GM19043 (cell line): Measurements from ENCODE around the gene DIAPH3.
"Not testable (repeated sequence)": the region's sequence is repeated elsewhere in the genome, so short reads cannot be mapped to it uniquely, and the experiment has no call there.

Source experiments
- ATAC-seq: cut with Tn5 transposase; IDR thresholded peaks from one replicate; pipeline ENCODE4 v1.9.1; 2021; ENCODE audit warnings: low read depth; ENCODE audit not compliant: unreplicated experiment

The DIAPH3 gene, protein sequence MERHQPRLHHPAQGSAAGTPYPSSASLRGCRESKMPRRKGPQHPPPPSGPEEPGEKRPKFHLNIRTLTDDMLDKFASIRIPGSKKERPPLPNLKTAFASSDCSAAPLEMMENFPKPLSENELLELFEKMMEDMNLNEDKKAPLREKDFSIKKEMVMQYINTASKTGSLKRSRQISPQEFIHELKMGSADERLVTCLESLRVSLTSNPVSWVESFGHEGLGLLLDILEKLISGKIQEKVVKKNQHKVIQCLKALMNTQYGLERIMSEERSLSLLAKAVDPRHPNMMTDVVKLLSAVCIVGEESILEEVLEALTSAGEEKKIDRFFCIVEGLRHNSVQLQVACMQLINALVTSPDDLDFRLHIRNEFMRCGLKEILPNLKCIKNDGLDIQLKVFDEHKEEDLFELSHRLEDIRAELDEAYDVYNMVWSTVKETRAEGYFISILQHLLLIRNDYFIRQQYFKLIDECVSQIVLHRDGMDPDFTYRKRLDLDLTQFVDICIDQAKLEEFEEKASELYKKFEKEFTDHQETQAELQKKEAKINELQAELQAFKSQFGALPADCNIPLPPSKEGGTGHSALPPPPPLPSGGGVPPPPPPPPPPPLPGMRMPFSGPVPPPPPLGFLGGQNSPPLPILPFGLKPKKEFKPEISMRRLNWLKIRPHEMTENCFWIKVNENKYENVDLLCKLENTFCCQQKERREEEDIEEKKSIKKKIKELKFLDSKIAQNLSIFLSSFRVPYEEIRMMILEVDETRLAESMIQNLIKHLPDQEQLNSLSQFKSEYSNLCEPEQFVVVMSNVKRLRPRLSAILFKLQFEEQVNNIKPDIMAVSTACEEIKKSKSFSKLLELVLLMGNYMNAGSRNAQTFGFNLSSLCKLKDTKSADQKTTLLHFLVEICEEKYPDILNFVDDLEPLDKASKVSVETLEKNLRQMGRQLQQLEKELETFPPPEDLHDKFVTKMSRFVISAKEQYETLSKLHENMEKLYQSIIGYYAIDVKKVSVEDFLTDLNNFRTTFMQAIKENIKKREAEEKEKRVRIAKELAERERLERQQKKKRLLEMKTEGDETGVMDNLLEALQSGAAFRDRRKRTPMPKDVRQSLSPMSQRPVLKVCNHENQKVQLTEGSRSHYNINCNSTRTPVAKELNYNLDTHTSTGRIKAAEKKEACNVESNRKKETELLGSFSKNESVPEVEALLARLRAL

DNA sequence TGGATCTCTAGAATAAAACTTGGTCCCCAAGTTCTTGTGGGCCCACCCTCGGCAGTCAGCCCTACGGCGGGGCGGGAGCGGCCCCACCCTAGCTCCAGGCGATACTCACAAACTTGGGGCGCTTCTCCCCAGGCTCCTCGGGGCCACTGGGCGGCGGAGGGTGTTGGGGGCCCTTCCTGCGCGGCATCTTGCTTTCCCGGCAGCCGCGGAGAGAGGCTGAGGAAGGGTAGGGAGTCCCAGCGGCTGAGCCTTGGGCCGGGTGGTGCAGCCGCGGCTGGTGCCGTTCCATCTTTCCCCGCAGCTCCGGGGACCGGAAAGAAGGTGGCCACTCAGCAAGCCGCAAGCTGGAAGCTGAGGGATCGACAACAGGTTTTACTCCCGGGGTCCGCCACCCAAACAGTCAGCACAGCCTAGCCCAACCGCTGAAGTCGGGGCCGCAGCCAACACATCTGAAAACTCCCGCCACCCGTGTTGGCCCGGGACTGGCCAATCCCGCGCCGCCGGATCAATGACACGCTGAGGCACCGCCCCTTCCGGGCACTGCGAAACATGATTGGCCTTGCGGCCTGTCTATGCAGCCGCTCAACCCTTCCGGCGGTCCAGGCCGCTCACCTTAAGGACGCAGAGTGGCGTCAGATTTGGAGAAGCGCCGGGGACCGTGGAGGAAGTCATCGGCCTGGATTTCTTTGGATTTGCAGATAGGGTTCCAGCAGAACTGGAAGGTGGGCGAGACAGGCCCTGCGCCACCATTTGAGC is at the start of gene DIAPH3:
Gene DIAPH3 (minus strand): TSS at position 451 of the 756 bp plus-strand sequence. CDS start 162 bp downstream, at position 289.
- peak; percentile 98 for ATAC-seq

DNA sequence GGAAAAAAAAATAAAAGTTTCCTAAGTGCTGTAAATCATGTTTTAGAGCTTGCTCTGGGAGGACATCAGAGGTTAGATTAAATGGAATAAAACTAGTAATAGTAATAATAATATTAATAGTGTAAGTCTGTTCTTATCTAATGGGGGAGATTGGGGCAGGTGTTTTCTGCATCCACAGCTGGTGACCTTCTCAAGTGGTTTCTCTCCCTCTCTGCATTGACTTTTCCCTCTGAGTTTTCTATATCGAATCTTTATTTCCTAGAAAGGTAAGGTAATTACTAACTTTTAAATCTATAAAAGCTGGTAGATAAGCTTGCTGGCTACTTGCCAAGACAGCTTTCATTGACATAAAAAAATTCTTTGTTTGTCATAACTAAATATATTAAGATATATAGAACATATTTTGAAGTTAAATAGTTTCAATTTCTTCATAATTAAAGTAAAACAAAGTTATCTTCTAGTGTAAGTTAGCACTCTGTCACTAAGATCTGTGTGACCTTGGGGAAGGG is 49.6 kb upstream of the DIAPH3 start:
- no peak for ATAC-seq

DNA sequence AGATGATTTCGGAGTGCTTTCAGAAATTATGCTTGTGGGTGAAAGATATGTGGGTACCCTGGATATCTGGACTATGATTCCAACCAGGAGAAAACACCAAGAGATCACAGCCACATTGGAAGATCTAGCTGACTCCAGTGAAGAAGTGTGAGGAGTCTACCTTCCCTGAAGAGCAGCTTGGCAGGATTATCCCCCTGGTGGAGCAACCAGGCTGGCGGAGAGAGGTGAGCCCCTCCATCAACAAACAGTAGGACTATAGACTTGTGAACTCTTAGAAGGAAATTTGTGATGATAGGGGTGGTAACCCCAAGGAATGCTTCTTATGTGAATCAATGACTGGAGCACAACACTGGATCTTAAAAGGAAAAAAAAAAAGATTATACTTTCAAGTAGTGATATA is 47.8 kb upstream of the DIAPH3 start:
- no peak for ATAC-seq

DNA sequence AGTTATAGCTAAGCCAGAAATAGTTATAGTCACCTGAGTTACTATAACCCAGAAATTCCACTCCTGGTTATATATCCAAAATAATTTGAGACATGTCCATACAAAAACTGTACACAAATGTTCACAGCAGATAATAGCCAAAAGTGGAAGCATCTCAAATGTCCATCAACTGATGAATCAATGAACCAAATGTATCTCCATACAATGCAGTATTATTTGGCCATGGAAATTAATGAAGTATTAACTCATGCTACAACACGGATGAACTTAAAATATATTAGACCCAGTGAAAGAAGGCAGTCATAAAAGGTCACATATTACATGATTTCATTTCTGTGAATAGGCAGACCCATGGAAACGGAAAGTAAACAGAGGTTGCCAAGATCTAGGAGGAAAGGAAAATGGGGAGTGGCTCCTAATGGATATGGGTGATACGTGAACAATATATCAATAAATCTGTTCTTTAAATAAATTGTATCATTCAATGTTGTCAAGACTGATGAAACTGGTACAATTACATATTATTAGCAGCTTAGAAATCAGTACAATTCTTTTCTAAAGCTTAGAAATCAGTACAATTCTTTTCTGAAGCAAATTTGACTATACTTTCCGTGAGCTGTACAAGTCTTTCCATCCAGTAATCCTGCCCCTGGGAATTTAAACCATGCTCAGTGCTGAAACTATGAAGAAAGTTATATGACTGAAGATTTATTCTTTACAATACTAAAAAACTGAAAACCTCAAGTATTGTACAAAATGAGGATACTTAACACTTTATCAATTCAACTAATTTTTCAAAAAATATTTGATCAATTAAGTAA is 47.0 kb upstream of the DIAPH3 start:
- no peak for ATAC-seq

DNA sequence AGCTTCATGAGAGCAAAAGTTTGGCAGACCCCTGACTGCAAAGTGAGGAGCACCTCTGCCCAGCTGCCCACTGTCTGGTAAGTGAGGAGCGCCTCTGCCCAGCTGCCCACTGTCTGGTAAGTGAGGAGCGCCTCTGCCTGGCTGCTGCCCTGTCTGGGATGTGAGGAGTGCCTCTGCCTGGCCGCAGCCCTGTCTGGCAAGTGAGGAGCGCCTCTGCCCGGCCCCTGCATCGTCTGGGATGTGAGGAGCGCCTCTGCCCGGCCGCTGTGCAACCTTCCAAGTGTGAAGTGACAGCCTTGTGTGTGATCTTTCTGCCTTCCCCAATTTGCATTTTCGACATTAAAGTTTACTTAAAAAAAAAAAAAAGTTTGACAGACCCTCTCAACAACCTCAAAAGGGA is 41.8 kb upstream of the DIAPH3 start:
- ATAC-seq, result not testable (repeated sequence)

DNA sequence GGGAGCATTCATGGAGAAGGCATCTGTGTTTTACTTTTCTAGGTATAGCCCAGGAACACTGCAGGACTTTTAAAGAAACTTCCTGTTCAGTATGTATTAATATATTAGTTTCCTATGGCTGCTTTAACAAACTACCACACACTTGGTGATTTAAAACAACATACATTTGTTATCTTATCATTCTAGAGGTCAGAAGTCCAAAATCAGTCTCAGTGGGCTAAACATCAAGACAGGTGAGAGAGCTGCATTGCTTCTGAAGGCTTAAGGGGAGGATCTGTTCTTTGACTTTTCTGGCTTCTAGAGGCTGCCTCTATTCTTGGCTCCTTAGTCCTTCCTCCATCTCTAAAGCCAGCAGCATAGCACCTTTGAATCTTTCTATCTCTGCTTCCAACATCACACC is 37.6 kb upstream of the DIAPH3 start:
- no peak for ATAC-seq

DNA sequence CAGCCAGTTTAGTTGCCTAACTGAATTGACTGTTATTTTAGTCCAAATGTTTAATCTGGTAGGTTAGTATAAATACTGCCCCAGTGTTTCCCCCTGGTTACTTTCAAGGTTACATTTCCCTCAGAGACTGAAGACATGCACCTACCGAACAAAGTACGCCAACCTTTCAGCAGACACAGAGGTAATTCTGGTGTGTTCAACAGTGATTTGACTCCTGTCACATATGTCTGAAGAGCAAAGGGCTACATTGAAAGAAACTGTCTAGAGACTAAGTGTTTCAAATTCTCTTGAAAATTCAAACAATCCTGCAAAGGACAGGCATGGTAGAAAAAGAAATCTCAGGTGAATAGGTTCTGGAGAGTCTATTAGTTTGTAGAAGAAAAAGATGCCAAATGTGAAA is 32.2 kb upstream of the DIAPH3 start:
- ATAC-seq, result not testable (repeated sequence)

DNA sequence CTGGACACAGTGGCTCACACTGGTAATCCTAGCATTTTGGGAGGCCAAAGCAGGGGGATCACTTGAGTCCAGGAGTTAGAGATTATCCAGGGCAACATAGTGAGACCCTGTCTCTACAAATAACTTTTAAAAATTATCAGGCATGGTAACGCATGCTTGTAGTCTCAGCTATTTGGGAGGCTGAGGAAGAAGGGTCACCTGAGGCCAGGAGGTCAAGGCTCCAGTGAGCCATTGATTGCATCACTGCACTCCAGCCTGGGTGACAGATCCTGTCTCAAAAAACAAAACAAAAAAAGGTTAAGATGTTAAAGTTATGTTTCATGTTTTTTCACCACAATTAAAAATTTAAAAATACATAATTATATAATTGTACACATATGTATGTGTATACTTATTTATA is 19.2 kb upstream of the DIAPH3 start:
- no peak for ATAC-seq

DNA sequence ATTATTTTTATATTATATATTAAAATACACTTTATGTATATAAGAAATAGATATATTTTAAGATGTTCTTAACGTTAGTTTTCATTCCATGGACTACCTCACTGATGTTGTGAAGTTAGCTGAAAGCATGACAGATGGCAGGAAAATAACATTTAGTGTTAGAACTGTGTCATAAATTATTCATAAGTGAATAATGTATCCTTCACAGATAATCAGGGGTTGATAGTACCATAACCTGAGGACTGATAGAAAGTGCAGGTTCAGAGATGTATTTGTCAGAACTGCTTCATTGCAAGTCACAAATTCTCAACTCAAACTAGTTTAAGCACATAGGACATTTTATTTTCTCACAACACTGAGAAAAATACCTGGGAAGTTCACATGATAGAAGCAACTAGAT is 14.6 kb upstream of the DIAPH3 start:
- ATAC-seq, result no peak

DNA sequence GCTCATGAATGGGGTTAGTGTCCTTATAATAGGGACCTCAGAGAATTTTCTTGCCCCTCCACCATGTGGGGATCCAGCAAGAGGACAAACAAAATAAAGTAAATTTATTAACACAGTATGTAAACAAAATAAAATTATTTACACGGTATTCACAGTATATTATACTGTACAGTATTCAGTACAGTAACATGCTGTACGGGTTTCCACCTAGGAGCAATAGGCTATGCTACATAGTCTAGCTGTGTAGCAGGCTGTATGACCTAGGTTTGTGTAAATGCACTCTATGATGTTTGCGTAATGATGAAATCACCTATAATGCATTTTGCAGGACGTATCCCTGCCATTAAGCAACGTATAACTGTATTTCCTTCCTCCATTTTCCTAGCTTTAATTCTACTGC is 11.8 kb upstream of the DIAPH3 start:
- no peak for ATAC-seq

DNA sequence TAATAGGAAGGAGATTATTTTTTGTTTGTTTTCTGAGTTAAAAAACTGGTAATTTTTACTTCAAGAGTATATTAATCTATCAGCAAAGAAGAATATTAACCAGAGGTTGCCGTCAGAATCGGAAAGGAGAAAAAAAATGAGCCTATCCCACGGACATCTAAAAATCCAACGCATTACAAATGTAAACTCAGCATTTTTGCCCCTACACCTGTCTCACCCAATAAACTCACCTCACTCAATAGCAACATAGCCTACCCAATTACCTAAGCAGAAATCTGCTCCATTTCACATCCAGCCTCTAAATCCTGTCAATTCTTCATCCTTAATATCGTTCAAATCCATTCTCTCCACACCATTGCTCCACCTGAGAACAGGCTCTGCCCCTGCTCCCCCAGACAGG is 10.4 kb upstream of the DIAPH3 start:
- no peak for ATAC-seq

DNA sequence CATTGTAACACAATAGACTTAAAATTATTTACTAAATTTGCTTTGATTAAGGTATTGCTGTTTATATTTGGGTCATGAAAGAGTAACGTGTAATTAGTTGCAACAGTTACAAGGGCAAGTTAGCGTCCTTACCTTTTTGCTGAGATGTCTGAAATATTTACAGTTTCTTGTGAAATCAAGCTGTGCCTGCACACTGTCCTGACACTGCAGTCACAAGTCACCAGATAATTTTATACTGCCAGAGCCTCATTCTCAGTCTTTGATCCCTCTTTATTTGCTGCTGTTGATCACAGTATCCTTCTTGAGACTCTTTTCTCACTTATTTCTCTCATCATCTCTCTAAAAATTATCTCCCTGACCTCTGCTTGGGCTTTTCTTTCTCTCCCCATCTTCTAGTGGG is 8.4 kb upstream of the DIAPH3 start:
- no peak for ATAC-seq

DNA sequence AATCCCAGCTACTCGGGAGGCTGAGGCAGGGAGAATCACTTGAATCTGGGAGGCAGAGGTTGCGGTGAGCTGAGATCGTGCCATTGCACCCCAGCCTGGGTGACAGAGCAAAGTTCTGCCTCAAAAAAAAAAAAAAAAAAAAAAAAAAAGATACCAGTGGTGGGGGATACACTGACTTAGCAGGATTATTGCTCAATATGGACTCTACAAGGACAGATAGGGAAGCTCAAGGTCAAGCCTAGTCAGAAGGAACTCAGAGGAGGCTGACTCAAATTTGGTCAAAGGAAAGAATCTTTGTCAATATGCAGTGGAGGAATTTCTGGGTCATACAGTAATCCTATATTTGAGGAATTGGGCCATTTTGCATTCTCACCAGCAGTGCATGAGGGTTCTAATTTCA is 6.7 kb upstream of the DIAPH3 start:
- no peak for ATAC-seq

DNA sequence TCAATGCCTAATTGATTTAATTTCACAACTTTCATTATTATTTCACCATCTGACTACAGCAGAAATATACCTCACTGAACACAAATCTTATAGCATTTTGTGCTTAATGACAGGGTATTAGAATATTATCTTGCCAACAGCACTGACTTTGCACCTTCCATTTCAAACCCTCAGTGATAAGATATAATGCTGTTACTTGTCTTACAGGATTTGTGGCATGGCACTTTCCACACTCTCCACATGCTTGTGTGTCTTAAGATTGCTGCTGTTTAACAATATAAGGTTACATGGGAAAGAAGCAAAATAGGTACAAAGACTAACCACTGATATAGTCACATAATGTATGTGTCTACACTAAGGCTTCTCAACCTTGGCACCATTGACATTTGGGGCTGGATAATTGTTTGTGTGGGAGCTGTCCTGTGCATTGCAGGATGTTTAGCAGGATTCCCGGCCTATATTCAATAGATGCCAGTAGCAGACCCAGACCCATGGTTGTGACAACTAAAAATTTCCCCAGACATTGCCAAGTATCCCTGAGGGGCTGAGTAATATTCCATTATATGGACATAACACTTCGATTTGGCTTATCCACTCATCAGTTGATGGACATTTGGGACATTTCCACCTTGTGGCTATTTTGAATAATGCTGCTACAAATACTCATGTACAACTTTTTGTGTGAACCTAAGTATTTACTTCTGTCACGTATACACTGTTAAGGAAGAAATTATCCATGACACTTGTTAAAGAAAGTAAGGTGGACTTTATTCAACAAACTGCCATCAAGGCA is 5.7 kb upstream of the DIAPH3 start:
- no peak for ATAC-seq

DNA sequence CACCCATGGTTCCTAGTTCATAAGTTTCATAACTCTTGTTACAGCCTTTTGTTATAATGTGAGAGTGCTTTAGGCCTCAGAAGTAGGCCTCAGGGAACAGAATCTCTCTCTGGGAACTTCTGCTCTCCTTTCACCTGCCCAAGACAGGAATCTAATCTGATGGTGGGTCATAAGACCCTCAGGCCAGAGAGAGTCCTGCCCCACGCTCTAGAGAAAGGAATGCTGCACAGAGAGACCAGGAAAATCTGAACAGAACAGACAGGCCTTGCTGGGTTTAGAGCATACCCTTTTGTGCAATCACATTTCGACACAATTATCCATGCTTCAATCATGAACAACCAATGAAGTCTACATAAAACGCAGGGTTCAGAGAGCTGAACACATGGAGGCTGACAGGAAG is 3.4 kb upstream of the DIAPH3 start:
- no peak for ATAC-seq

DNA sequence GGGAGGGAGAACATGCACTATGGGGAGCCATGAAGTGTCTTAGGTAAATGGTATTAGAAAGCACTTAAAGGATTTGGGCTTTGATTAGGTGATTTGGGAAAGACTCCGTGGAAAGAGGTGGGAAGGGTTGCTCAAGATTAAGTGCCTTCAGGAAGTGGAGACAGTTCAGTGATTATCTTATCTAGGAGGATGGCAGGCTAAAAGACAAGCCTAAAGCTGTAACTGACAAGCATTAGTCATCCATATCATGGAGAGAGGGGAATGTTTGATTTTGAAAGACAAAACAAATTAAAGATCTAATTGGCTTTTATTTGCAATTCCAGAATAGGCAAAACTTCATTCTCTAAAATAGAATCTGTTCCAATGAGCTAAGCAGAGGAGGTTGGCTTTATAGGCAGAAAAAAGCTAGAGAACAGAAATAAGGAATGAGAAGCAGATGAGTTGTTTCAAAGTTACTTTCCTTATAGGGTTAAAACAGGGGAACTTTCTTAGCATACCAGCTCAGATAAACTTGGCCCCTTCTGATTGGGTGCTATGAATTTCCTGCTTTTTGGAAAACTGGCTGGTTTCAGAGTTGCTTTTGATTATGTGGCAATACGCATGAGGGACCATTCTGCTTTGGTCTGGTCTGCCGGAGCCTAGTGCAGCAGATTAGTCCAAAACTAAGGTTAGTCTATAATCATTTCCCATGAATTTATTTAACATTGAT is 1.8 kb upstream of the DIAPH3 start:
- no peak for ATAC-seq

DNA sequence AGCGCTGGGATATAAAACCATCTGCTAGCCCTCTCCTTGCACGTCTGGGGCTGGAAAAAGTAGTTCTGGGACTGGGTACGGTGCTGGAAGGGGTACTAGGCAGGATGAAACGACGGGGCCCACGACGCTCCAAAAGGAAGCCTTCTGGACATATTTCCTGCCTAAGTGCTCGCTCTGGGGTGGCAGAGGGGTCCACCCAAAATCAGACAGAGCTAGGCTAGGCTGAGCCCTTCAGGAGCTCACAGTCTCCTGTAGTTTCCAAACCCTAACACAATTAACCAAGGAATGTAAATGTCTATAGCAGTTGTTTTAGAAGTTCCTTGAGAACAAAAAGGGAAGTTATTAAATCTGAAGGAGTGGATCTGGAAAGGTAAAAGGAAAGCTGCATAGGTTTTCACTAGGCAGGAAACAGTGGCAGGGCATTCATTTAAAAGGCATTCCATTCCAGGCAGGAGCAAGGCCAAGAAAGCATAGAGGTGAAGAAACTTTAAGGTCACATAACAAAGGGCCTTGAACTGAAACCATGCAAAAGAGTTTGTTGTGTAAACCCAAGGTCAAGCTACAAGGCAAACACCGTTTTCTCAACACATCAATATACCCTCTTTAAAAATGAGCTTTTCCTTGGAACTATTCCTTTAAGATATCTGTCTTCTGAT is 634 bp upstream of the DIAPH3 start:
- ATAC-seq, result peak; percentile 15
